Measurements from ENCODE around the gene MINDY4. TPM values are rescaled to one million over a fixed set of nuclear protein-coding genes. Genes with fewer than 3 reads are reported as not detected.

Gene MINDY4
- total and polyA plus RNA-seq, 8 donors: 2.9 to 4.9 (median 3.6) TPM

- no peak for TF ChIP-seq CTCF (IDR thresholded peaks at IDR 0.05)
- Histone ChIP-seq H3K36me3 (no peaks in the 10 kb centered on the region), H3K4me1 (peaks cover 0 to 2% (median 0%) of the 10 kb centered on the region in 3 donors), H3K9me3 (no peaks in the 10 kb centered on the region), H3K4me3 (no peak overlapping the region), H3K27me3 (no peaks in the 10 kb centered on the region), H3K27ac (no peak overlapping the region)
- FAIRE-seq (no peak), DNase-seq (peak in 1 of 6 donors; percentile 23), ATAC-seq (peak in 1 of 4 donors; percentile 34)
- WGBS, 2 donors: 72 to 82% methylated on average over 21 to 22 of the region's 22 CpGs
- intact Hi-C loops (cut with DNase I): no loop called here
These were observed 15.6 kb upstream of the MINDY4 start for GRCh38 chr7:30755384-30756154.

GRCh38 chr7:30757342-30757692 lies 13.9 kb upstream of the MINDY4 start:
- Histone ChIP-seq H3K4me1 (peaks cover 0 to 2% (median 0%) of the 10 kb centered on the region in 3 donors), H3K4me3 (no peak overlapping the region), H3K27ac (no peak overlapping the region), H3K9me3 (no peaks in the 10 kb centered on the region), H3K36me3 (no peaks in the 10 kb centered on the region), H3K27me3 (no peaks in the 10 kb centered on the region)
- intact Hi-C loops (cut with DNase I): no loop called here
- no peak for DNase-seq
- ATAC-seq: no peak
- FAIRE-seq: no peak
- WGBS, 2 donors: 82% methylated on average over 6 of the region's 6 CpGs
- no peak for TF ChIP-seq CTCF (IDR thresholded peaks at IDR 0.05)

- H3K27ac ChIP-seq: no peak overlapping the region
These were observed 10.6 kb upstream of the MINDY4 start for GRCh38 chr7:30760514-30761213.

GRCh38 chr7:30761214-30762156 lies 9.7 kb upstream of the MINDY4 start:
- intact Hi-C loops (cut with DNase I): no loop called here
- WGBS, 2 donors: 74% methylated on average over 13 of the region's 13 CpGs
- Histone ChIP-seq H3K9me3 (no peaks in the 10 kb centered on the region), H3K27me3 (no peaks in the 10 kb centered on the region), H3K36me3 (no peaks in the 10 kb centered on the region), H3K4me3 (no peak overlapping the region), H3K4me1 (no peaks in the 10 kb centered on the region), H3K27ac (no peak overlapping the region)
- ATAC-seq (peak in 1 of 4 donors; percentile 18), FAIRE-seq (no peak), DNase-seq (no peak)
- TF ChIP-seq CTCF (IDR thresholded peaks at IDR 0.05): no peak

More at GRCh38 chr7:30760514-30761213, 10.6 kb upstream of the MINDY4 start:
- Histone ChIP-seq H3K27me3 (no peaks in the 10 kb centered on the region), H3K36me3 (no peaks in the 10 kb centered on the region), H3K4me3 (no peak overlapping the region), H3K9me3 (no peaks in the 10 kb centered on the region), H3K4me1 (no peaks in the 10 kb centered on the region)
- intact Hi-C loops (cut with DNase I): no loop called here
- 92 to 95% methylated on average over 3 of the region's 3 CpGs for WGBS, 2 donors
- TF ChIP-seq CTCF (IDR thresholded peaks at IDR 0.05): no peak
- ATAC-seq: no peak
- no peak for DNase-seq
- FAIRE-seq: no peak
